Measurements from ENCODE around the gene KATNAL1. TPM values are rescaled to one million over a fixed set of nuclear protein-coding genes. Genes with fewer than 3 reads are reported as not detected.

Gene KATNAL1
- total RNA-seq, 4 donors from 2014 or later: 3.1 to 15.2 (median 4.2) TPM

DNA sequence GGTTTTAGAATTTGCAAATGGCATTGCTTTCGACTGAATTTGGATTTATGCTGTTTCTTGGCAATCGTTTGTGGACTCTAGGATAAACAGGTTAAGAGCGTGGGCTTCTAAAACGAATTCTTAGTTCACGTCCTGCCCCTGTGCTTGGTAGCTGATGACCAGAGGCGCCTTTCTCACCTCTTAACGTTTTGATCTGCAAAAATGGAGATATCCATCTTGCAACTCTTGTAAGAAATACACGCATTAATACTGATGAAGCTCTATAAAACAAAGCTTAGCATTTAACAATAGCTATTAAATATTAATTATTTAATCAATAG, 580 bp upstream of the KATNAL1 start:
- WGBS, 2 donors: 28 to 30% methylated on average over 8 of the region's 8 CpGs
- H3K4me3 ChIP-seq (ENCODE audit: low read depth, poor library complexity, severe bottlenecking): peak overlapping the region; percentile 98
- no peak for TF ChIP-seq POLR2A (IDR thresholded peaks at IDR 0.05)
- TF ChIP-seq, protein P1, sequence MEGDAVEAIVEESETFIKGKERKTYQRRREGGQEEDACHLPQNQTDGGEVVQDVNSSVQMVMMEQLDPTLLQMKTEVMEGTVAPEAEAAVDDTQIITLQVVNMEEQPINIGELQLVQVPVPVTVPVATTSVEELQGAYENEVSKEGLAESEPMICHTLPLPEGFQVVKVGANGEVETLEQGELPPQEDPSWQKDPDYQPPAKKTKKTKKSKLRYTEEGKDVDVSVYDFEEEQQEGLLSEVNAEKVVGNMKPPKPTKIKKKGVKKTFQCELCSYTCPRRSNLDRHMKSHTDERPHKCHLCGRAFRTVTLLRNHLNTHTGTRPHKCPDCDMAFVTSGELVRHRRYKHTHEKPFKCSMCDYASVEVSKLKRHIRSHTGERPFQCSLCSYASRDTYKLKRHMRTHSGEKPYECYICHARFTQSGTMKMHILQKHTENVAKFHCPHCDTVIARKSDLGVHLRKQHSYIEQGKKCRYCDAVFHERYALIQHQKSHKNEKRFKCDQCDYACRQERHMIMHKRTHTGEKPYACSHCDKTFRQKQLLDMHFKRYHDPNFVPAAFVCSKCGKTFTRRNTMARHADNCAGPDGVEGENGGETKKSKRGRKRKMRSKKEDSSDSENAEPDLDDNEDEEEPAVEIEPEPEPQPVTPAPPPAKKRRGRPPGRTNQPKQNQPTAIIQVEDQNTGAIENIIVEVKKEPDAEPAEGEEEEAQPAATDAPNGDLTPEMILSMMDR (IDR thresholded peaks at IDR 0.05): no peak
- no peak for DNase-seq (ENCODE audit: low spot score in 2 of 2)
- intact Hi-C loops (cut with DNase I; ENCODE audit: low total_unique reads): no loop called here

DNA sequence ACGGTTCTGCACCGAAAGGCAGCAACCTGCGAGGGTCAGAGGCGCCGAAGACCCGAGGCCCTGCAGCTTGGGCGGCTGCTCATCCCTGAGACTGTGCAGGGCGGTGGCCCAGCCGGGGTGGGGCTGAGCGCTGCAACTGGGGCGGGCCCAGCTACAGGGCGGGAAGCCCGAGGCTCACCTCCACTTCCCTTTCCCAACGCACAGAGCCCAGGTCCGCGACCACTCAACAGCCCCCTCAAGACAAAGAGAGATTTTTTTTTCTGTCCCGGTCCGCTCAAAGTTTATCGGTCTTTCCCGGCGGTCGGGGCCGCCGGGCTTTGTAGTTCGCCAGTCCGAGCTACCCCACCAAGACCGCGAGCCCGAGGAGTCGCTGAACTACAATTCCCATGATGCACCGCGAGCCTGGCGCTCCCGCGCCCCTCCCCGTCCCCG, 573 bp downstream of the KATNAL1 start:
- intact Hi-C loops (cut with DNase I; ENCODE audit: low total_unique reads): no loop called here
- TF ChIP-seq, protein P1 (IDR thresholded peaks at IDR 0.05): no peak
- no peak for TF ChIP-seq POLR2A (IDR thresholded peaks at IDR 0.05)
- DNase-seq (ENCODE audit: low spot score in 2 of 2): peak; percentile 92 to 98
- peak overlapping the region; percentile 98 for H3K4me3 ChIP-seq (ENCODE audit: low read depth, poor library complexity, severe bottlenecking)
- WGBS, 2 donors: 1% methylated on average over 34 to 36 of the region's 37 CpGs

DNA sequence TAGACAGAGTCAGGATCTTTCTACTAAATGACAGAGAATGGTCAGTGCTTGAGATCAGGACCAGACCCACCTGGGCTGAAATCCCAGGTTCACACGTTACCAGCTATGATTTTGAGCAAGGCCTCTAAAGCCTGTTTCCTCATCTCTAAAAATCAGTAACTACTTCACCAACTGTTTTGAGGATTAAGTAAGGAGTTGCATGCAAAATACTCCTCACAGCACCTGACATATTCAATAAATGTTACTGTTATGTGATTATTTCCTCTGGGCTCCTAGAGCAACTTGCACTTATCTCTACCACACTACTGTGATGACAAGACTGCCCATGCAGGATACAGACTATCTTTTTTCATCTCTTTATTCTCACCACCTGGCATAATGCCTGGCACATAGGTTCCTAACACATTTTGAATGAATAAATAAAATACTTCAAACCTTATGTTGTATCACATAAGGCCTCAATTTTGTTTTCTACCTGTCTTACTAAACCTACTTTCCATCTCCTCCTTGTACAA, 1.8 kb downstream of the KATNAL1 start:
- WGBS, 2 donors: 85 to 88% methylated on average over 1 of the region's 1 CpG
- intact Hi-C loops (cut with DNase I; ENCODE audit: low total_unique reads): no loop called here
- H3K4me3 ChIP-seq (ENCODE audit: low read depth, poor library complexity, severe bottlenecking): no peak overlapping the region
- DNase-seq (ENCODE audit: low spot score in 2 of 2): no peak
- TF ChIP-seq, protein P1 (IDR thresholded peaks at IDR 0.05): no peak
- TF ChIP-seq POLR2A (IDR thresholded peaks at IDR 0.05): no peak

DNA sequence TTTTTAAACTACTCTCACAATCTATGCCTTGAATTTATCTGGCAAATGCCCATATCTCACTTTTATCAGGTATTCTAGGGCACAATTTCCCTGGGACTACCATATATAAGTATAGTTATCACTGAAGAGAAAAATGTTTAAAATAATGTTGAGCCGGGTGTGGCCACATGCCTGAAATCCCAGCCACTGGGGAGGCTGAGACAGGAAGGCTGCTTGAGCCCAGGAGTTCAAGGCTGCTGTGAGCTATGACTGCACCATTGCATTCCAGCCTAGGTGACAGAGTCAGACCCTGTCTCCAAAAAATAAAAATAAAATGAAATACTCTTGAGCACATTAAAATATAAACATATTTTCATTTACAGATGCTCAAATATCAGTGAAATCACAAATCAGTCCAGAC, 4.1 kb downstream of the KATNAL1 start:
- WGBS, 2 donors: 38 to 45% methylated on average over 1 of the region's 1 CpG

DNA sequence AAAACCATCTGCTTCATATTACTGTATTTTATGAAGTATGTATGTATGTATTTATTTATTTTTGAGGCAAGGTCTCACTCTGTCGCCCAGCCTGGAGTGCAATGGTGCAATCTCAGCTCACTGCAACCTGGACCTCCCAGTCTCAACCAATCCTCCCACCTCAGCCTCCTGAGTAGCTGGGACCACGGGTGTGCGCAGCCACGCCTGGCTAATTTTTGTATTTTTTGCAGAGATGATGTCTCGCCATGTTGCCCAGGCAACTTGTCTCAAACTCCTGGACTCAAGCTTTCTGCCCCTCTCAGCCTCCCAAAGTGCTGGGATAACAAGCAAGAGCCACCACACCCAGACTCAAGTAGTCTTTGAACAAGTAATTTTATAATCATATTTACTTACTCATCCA, 5.5 kb downstream of the KATNAL1 start:
- no peak overlapping the region for H3K4me3 ChIP-seq (ENCODE audit: low read depth, poor library complexity, severe bottlenecking)
- intact Hi-C loops (cut with DNase I; ENCODE audit: low total_unique reads): no loop called here
- no peak for DNase-seq (ENCODE audit: low spot score in 2 of 2)
- WGBS, 2 donors: 78 to 79% methylated on average over 5 of the region's 5 CpGs
- TF ChIP-seq, protein P1 (IDR thresholded peaks at IDR 0.05): no peak
- TF ChIP-seq POLR2A (IDR thresholded peaks at IDR 0.05): no peak

More for the DNA sequence above, 4.1 kb downstream of the KATNAL1 start:
- TF ChIP-seq, protein P1 (IDR thresholded peaks at IDR 0.05): no peak
- no peak for TF ChIP-seq POLR2A (IDR thresholded peaks at IDR 0.05)
- no peak overlapping the region for H3K4me3 ChIP-seq (ENCODE audit: low read depth, poor library complexity, severe bottlenecking)
- no peak for DNase-seq (ENCODE audit: low spot score in 2 of 2)
- intact Hi-C loops (cut with DNase I; ENCODE audit: low total_unique reads): no loop called here

DNA sequence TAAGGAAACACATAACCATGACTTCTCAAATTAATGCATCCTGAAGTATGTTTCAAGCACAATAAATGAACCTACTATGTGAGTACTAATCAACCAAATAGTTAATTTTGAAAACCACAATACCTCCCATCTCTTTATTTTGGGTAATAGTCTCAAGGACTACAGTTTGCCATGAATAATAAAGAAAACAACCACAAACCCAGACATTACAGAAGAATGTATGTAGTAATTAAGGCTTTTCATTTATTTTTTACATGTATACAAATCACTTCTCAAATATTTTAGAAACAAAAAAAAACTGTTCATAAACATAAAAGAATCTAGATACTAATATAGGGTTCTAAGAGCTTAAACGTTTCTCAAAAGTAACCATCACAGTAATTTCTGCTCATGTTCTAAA, 6.8 kb downstream of the KATNAL1 start:
- whole genome bisulfite sequencing, 2 donors: 56 to 71% methylated on average over 1 of the region's 1 CpG
- no peak overlapping the region for H3K4me3 ChIP-seq (ENCODE audit: low read depth, poor library complexity, severe bottlenecking)
- TF ChIP-seq POLR2A (IDR thresholded peaks at IDR 0.05): no peak
- TF ChIP-seq, protein P1 (IDR thresholded peaks at IDR 0.05): no peak
- no peak for DNase-seq (ENCODE audit: low spot score in 2 of 2)
- intact Hi-C loops (cut with DNase I; ENCODE audit: low total_unique reads): no loop called here
